Activated T-helper 1 cell treated with anti-CD3 and anti-CD28 coated beads, Interleukin-12 subunit alpha, Interleukin-12 subunit beta, Interleukin-2, Interleukin-4 antibody, amounts not matched to agents 30 ng/mL and 10 ng/mL and 1 ng/mL, durations not matched to agents 14 hours and 24 hours and 36 hours (primary cell): ENCODE data around the gene CPEB1. TPM values are rescaled to one million over a fixed set of nuclear protein-coding genes. Genes with fewer than 3 reads are reported as not detected.

Experiments used
- DNase-seq: peaks from one replicate; pipeline ENCODE4 v3.0.0; 2021; ENCODE audit warnings: low spot score
- H3K27ac Mint-ChIP-seq: one replicate; pipeline ENCODE4 v1.8.0; 2021; ENCODE audit warnings: mild to moderate bottlenecking, mixed read lengths
- H3K27me3 Mint-ChIP-seq: one replicate; pipeline ENCODE4 v1.8.0; 2022; ENCODE audit warnings: mild to moderate bottlenecking, moderate library complexity, mixed read lengths; ENCODE audit not compliant: insufficient read depth
- H3K36me3 Mint-ChIP-seq: one replicate; pipeline ENCODE4 v1.8.0; 2021; ENCODE audit warnings: low read depth, mixed read lengths
- H3K4me1 Mint-ChIP-seq: one replicate; pipeline ENCODE4 v1.8.0; 2021; ENCODE audit warnings: low read depth, mixed read lengths
- H3K4me3 Mint-ChIP-seq: one replicate; pipeline ENCODE4 v1.8.0; 2021; ENCODE audit warnings: mild to moderate bottlenecking, moderate library complexity, mixed read lengths
- H3K9me3 Mint-ChIP-seq: one replicate; pipeline ENCODE4 v1.8.0; 2021; ENCODE audit warnings: mixed read lengths
- intact Hi-C: fragments of 100-400 bp; cut with micrococcal nuclease; formaldehyde crosslinking; loops from one replicate; pipeline ENCODE4 v1.15.1; 2024
- total RNA-seq: library from RNA; stranded (reverse); gene quantifications from 2 replicates; pipeline ENCODE4 v1.2.3, GENCODE V29; 2022

Gene CPEB1
- total RNA-seq, 1 donor from 2014 or later: not detected

- Mint-ChIP-seq H3K27me3 (peaks cover 6% of the 10 kb centered on the region), H3K4me1 (no peaks in the 10 kb centered on the region), H3K36me3 (no peaks in the 10 kb centered on the region), H3K27ac (no peak overlapping the region), H3K9me3 (no peaks in the 10 kb centered on the region), H3K4me3 (no peak overlapping the region)
- intact Hi-C loops: no loop called here
- DNase-seq: no peak
Measured at GRCh38 chr15:82611348-82611747, 35.8 kb downstream of the CPEB1 start.

DNA sequence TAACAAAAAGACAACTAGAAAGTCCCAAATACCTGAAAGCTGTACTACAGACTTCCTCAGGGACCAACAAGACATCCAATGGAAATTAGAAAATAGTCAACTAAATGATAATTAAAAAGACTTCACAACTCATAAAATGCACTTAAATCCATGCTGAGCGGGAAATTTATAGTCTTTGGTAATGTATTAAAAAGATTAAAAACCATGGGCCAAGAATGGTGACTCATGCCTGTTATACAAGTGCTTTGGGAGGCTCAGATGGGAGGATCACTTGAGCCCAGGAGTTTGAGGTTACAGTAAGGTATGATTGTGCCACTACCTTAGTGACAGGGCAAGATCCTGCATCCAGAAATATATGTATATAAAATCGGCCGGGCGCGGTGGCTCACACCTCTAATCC is 45.0 kb downstream of the CPEB1 start:
- Mint-ChIP-seq H3K27me3 (peaks cover 13% of the 10 kb centered on the region), H3K4me3 (no peak overlapping the region), H3K27ac (no peak overlapping the region), H3K4me1 (no peaks in the 10 kb centered on the region), H3K9me3 (no peaks in the 10 kb centered on the region), H3K36me3 (no peaks in the 10 kb centered on the region)
- intact Hi-C loops: no loop called here
- DNase-seq: no peak

DNA sequence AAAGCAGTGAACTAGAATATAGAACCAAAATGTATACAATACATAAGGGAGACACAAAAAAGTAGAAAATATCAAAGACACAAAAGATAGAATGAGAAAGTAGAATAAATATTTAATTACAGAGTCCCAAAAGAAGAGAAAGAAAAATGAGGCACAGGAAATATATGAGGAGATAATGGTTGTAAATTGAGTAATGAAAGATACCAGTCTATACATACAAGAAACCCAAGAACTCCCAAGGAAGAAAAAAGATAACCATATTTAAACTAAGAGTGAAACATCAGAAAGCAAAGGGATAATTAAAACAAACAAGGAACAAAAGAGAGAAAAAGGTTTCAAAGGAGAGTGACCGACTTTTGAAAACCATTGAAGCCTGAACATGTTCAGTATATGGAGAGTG is 47.3 kb downstream of the CPEB1 start:
- no peak for DNase-seq
- intact Hi-C loops: no loop called here
- Mint-ChIP-seq H3K27ac (no peak overlapping the region), H3K9me3 (no peaks in the 10 kb centered on the region), H3K27me3 (peaks cover 13% of the 10 kb centered on the region), H3K4me1 (no peaks in the 10 kb centered on the region), H3K4me3 (no peak overlapping the region), H3K36me3 (no peaks in the 10 kb centered on the region)

DNA sequence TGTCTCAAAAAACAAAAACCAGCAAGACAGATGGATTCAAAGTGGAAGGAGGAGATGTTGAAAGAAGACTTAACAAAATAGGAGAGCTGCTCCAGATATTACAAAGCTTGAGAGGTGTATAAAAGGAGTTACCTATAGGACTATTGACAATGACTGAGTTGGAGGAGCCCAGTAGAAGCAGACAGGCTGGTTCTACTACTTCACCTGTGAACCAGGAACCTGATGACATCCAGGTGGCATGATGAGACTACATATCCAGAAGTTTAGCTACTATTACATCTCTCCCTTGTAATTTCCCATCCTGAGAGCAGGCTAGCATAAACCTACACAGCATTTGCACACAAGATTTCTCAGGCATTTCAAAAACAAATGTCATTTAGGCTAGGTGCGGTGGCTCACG is 49.3 kb downstream of the CPEB1 start:
- Mint-ChIP-seq H3K9me3 (no peaks in the 10 kb centered on the region), H3K27me3 (peaks cover 12% of the 10 kb centered on the region), H3K4me1 (no peaks in the 10 kb centered on the region), H3K36me3 (no peaks in the 10 kb centered on the region), H3K27ac (no peak overlapping the region), H3K4me3 (no peak overlapping the region)
- DNase-seq: no peak
- intact Hi-C loops: no loop called here

GRCh38 chr15:82595766-82596165 is 51.4 kb downstream of the CPEB1 start:
- DNase-seq: no peak
- Mint-ChIP-seq H3K27me3 (peaks cover 4% of the 10 kb centered on the region), H3K27ac (no peak overlapping the region), H3K36me3 (no peaks in the 10 kb centered on the region), H3K9me3 (no peaks in the 10 kb centered on the region), H3K4me1 (no peaks in the 10 kb centered on the region), H3K4me3 (no peak overlapping the region)
- intact Hi-C loops: no loop called here

- H3K4me3 Mint-ChIP-seq: no peak overlapping the region
- no peak for DNase-seq
- intact Hi-C loops: no loop called here
- H3K27ac Mint-ChIP-seq: no peak overlapping the region
- H3K36me3 Mint-ChIP-seq: no peaks in the 10 kb centered on the region
- no peaks in the 10 kb centered on the region for H3K4me1 Mint-ChIP-seq
- H3K9me3 Mint-ChIP-seq: no peaks in the 10 kb centered on the region
- peaks cover 4% of the 10 kb centered on the region for H3K27me3 Mint-ChIP-seq
Measured at GRCh38 chr15:82595203-82595602, 52.0 kb downstream of the CPEB1 start.

- peaks cover 13% of the 10 kb centered on the region for H3K27me3 Mint-ChIP-seq
- intact Hi-C loops: no loop called here
- no peak for DNase-seq
- no peaks in the 10 kb centered on the region for H3K36me3 Mint-ChIP-seq
- no peaks in the 10 kb centered on the region for H3K9me3 Mint-ChIP-seq
- no peak overlapping the region for H3K4me3 Mint-ChIP-seq
- no peaks in the 10 kb centered on the region for H3K4me1 Mint-ChIP-seq
- no peak overlapping the region for H3K27ac Mint-ChIP-seq
Measured at GRCh38 chr15:82587805-82588204, 59.4 kb downstream of the CPEB1 start.

GRCh38 chr15:82585072-82585471 is 62.1 kb downstream of the CPEB1 start:
- no peak for DNase-seq
- intact Hi-C loops: no loop called here
- Mint-ChIP-seq H3K9me3 (no peaks in the 10 kb centered on the region), H3K36me3 (no peaks in the 10 kb centered on the region), H3K27me3 (peaks cover 21% of the 10 kb centered on the region), H3K27ac (no peak overlapping the region), H3K4me3 (no peak overlapping the region), H3K4me1 (no peaks in the 10 kb centered on the region)

- Mint-ChIP-seq H3K4me1 (no peaks in the 10 kb centered on the region), H3K9me3 (no peaks in the 10 kb centered on the region), H3K27me3 (peaks cover 20% of the 10 kb centered on the region), H3K4me3 (no peak overlapping the region), H3K27ac (no peak overlapping the region), H3K36me3 (no peaks in the 10 kb centered on the region)
- DNase-seq: no peak
- intact Hi-C loops: no loop called here
Measured at GRCh38 chr15:82580713-82581112, 66.5 kb downstream of the CPEB1 start.

- no peak overlapping the region for H3K4me3 Mint-ChIP-seq
- H3K9me3 Mint-ChIP-seq: no peaks in the 10 kb centered on the region
- no peak overlapping the region for H3K27ac Mint-ChIP-seq
- H3K27me3 Mint-ChIP-seq: peaks cover 28% of the 10 kb centered on the region
- intact Hi-C loops: no loop called here
- H3K4me1 Mint-ChIP-seq: no peaks in the 10 kb centered on the region
- DNase-seq: no peak
- no peaks in the 10 kb centered on the region for H3K36me3 Mint-ChIP-seq
Measured at GRCh38 chr15:82575335-82575734, 71.8 kb downstream of the CPEB1 start.

- no peak overlapping the region for H3K4me3 Mint-ChIP-seq
- peaks cover 27% of the 10 kb centered on the region for H3K27me3 Mint-ChIP-seq
- intact Hi-C loops: no loop called here
- H3K27ac Mint-ChIP-seq: no peak overlapping the region
- H3K4me1 Mint-ChIP-seq: no peaks in the 10 kb centered on the region
- no peaks in the 10 kb centered on the region for H3K9me3 Mint-ChIP-seq
- no peaks in the 10 kb centered on the region for H3K36me3 Mint-ChIP-seq
- no peak for DNase-seq
Measured at GRCh38 chr15:82572986-82573385, 74.2 kb downstream of the CPEB1 start.

DNA sequence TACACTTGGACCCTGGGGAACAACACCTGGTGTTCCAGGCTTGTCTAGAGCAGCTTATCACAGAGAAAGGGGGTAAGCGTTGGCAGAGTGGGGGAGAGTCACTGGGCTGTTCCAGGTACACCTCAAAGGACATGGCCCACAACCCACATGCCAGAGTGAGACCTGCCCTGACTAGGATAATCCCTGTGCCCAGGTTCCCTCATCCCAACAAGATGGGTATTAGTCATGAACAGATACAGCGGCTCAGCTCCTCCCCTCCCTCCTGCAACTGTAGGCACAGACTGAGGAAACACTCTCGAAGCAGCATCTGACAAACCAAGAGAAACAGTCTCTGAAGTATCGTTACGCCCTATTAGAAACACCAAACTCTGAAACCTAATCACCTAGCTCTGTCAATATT is 74.9 kb downstream of the CPEB1 start:
- Mint-ChIP-seq H3K27me3 (peaks cover 27% of the 10 kb centered on the region), H3K36me3 (no peaks in the 10 kb centered on the region), H3K9me3 (no peaks in the 10 kb centered on the region), H3K4me1 (no peaks in the 10 kb centered on the region), H3K27ac (no peak overlapping the region), H3K4me3 (no peak overlapping the region)
- no peak for DNase-seq
- intact Hi-C loops: no loop called here

DNA sequence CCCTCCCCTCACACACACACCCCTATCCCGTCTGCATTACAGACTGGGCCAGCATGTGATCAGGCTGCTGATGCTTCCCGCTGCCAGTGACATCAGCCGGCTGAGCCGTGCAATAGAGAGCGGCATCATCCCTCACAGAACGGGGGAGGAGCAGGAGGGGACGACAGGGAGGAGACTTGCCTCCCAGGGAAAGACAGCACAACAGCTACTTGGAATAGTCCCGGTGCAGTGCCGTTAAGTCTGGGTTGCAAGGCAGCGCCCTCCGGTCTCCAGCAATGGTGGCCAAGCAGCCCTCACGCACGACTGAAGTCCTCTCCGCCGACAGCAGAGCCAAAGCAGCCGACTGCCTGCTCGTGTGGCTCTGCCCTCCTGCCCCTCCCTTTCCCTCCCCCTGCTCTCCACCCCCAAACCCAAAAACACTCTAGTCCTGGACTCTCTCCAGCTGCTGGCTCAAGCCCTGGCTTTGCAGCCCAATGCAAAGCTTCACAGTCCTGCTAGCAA is 75.4 kb downstream of the CPEB1 start:
- DNase-seq: no peak
- no peaks in the 10 kb centered on the region for H3K36me3 Mint-ChIP-seq
- no peak overlapping the region for H3K4me3 Mint-ChIP-seq
- intact Hi-C loops: no loop called here
- H3K4me1 Mint-ChIP-seq: no peaks in the 10 kb centered on the region
- H3K27me3 Mint-ChIP-seq: peaks cover 27% of the 10 kb centered on the region
- H3K9me3 Mint-ChIP-seq: no peaks in the 10 kb centered on the region
- H3K27ac Mint-ChIP-seq: no peak overlapping the region

DNA sequence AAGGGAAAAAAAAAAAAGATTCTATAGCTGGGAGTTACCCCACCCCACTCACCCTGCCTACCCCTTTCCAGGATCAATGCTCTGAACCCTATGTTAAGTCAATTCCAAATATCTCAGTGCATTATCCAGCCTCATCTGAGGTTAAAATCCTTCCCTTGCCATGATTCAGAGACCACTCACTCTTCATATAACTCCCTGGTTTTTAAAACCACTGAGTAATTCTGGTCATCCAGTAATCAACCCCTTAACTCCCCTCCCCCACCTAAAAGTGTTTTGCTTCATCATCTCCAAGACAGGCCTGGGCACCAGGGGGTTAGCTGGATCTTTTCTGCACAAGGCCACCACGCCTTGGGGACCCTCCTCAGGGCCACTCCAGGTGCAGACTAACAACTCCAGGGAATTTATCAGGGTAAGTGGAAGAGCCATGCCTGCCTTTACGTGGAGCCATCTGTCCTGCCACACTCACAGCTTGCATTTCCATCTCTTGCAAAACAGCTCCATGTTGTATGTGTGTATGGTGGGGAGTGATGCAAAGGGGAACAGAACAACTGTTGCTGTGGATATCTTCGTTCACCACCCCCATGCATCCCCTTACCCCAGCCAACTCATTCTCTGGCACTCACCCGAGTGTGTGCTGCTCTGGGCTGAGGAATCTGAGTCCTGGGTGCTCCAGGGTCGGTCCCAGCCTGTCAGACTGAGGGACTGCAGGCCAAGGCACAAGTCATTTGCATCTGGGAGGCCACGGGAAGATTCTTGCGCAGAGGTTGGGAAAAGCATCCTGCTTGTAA is 76.2 kb downstream of the CPEB1 start:
- H3K4me1 Mint-ChIP-seq: no peaks in the 10 kb centered on the region
- H3K4me3 Mint-ChIP-seq: no peak overlapping the region
- peaks cover 25% of the 10 kb centered on the region for H3K27me3 Mint-ChIP-seq
- no peak overlapping the region for H3K27ac Mint-ChIP-seq
- DNase-seq: no peak
- intact Hi-C loops: no loop called here
- H3K9me3 Mint-ChIP-seq: no peaks in the 10 kb centered on the region
- no peaks in the 10 kb centered on the region for H3K36me3 Mint-ChIP-seq
